CD8-positive, alpha-beta memory T cell (primary cell): ENCODE data around the gene RNASE3. TPM values are rescaled to one million over a fixed set of nuclear protein-coding genes. Genes with fewer than 3 reads are reported as not detected.
"Not testable (repeated sequence)": the region's sequence is repeated elsewhere in the genome, so short reads cannot be mapped to it uniquely, and the experiment has no call there.

Source experiments
- CTCF ChIA-PET: fragments of 350-600 bp; sonication (Branson Sonifier 250); formaldehyde crosslinking; loops from one replicate; lab custom pipeline; 2021; ENCODE audit warnings: antibody characterized with exemption; lab: Charles Lee
- POLR2A ChIA-PET: fragments of 350-600 bp; sonication (Branson Sonifier 250); formaldehyde crosslinking; loops from one replicate; lab custom pipeline; 2021; ENCODE audit warnings: antibody characterized with exemption; lab: Charles Lee
- DNase-seq, 5 donors: peaks; one replicate each; pipeline versions ENCODE4 v3.0.0 to v3.0.0-alpha.2; 2020 to 2022; ENCODE audit warnings: mixed read lengths in 1 of 5
- H3K27ac ChIP-seq: one replicate; pipeline ENCODE4 v1.7.0; 2013; ENCODE audit warnings: low read depth, mild to moderate bottlenecking, low read length, moderate library complexity
- H3K27me3 ChIP-seq: 2 replicates; pipeline ENCODE4 v1.7.0; 2013; ENCODE audit warnings: low read length, mild to moderate bottlenecking; ENCODE audit not compliant: insufficient read depth, poor library complexity, severe bottlenecking
- H3K36me3 ChIP-seq: 2 replicates; pipeline ENCODE4 v1.7.0; 2013; ENCODE audit warnings: mild to moderate bottlenecking, low read length, moderate library complexity; ENCODE audit not compliant: insufficient read depth
- H3K4me1 ChIP-seq: 2 replicates; pipeline ENCODE4 v1.7.0; 2013; ENCODE audit warnings: mild to moderate bottlenecking, low read length, moderate library complexity; ENCODE audit not compliant: insufficient read depth
- H3K4me3 ChIP-seq: 2 replicates; pipeline ENCODE4 v1.7.0; 2013; ENCODE audit warnings: mild to moderate bottlenecking, low read length
- H3K9me3 ChIP-seq: 2 replicates; pipeline ENCODE4 v1.7.0; 2013; ENCODE audit warnings: mild to moderate bottlenecking, low read length
- H3K27ac Mint-ChIP-seq, 8 donors: one replicate each; pipeline ENCODE4 v1.8.0; 2020 to 2021; ENCODE audit warnings: mixed read lengths in 8 of 8, mild to moderate bottlenecking in 6 of 8, inconsistent platforms in 3 of 8, moderate library complexity in 3 of 8
- H3K27me3 Mint-ChIP-seq, 2 donors: one replicate each; pipeline ENCODE4 v1.8.0; 2020 to 2021; ENCODE audit warnings: mixed read lengths in 2 of 2, mild to moderate bottlenecking in 1 of 2, moderate library complexity in 1 of 2
- H3K36me3 Mint-ChIP-seq, 3 donors: one replicate each; pipeline ENCODE4 v1.8.0; 2020 to 2021; ENCODE audit warnings: mixed read lengths in 3 of 3, inconsistent platforms in 1 of 3, mild to moderate bottlenecking in 1 of 3
- H3K4me1 Mint-ChIP-seq, 3 donors: one replicate each; pipeline ENCODE4 v1.8.0; 2020 to 2021; ENCODE audit warnings: mixed read lengths in 3 of 3, inconsistent platforms in 1 of 3, mild to moderate bottlenecking in 1 of 3
- H3K4me3 Mint-ChIP-seq, 7 donors: one replicate each; pipeline ENCODE4 v1.8.0; 2020 to 2021; ENCODE audit warnings: mixed read lengths in 7 of 7, mild to moderate bottlenecking in 6 of 7, moderate library complexity in 4 of 7, inconsistent platforms in 2 of 7
- H3K9me3 Mint-ChIP-seq, 5 donors: one replicate each; pipeline ENCODE4 v1.8.0; 2020 to 2022; ENCODE audit warnings: mixed read lengths in 5 of 5, mild to moderate bottlenecking in 3 of 5, moderate library complexity in 2 of 5, inconsistent platforms in 1 of 5
- polyA plus RNA-seq: library from polyadenylated mRNA; unstranded; fragments of 300-500 nt; fragmentation: Illumina TruSeq; gene quantifications from one replicate; pipeline ENCODE4 v1.2.3, GENCODE V29; 2021
- total RNA-seq, 2 experiments: library from RNA; stranded (reverse); gene quantifications; one replicate each; pipeline ENCODE4 v1.2.3, GENCODE V29; 2021

The RNASE3 gene
- total and polyA plus RNA-seq, 3 experiments from 2014 or later, result not detected

- H3K4me3 ChIP-seq, DNase-seq: not testable (repeated sequence)
Measured at GRCh38 chr14:20882787-20883186, 8.4 kb upstream of the RNASE3 start.

GRCh38 chr14:20888411-20888810 lies 2.8 kb upstream of the RNASE3 start:
- H3K27me3 ChIP-seq, H3K36me3 ChIP-seq, CTCF ChIA-PET, H3K4me3 ChIP-seq, H3K4me1 Mint-ChIP-seq, H3K27ac Mint-ChIP-seq, H3K4me1 ChIP-seq, H3K9me3 Mint-ChIP-seq, H3K4me3 Mint-ChIP-seq, H3K27ac ChIP-seq, DNase-seq, POLR2A ChIA-PET, H3K9me3 ChIP-seq, H3K36me3 Mint-ChIP-seq: not testable (repeated sequence)
- H3K27me3 Mint-ChIP-seq, result peaks cover 14 to 57% of the 10 kb centered on the region in 2 donors

More at GRCh38 chr14:20882787-20883186, 8.4 kb upstream of the RNASE3 start:
- H3K4me1 Mint-ChIP-seq, result peaks cover 8 to 13% (median 9%) of the 10 kb centered on the region in 3 donors
- POLR2A ChIA-PET, H3K9me3 ChIP-seq, H3K4me3 Mint-ChIP-seq, CTCF ChIA-PET, H3K9me3 Mint-ChIP-seq, H3K27ac ChIP-seq, H3K36me3 ChIP-seq, H3K27ac Mint-ChIP-seq, H3K36me3 Mint-ChIP-seq, H3K27me3 ChIP-seq, H3K4me1 ChIP-seq: not testable (repeated sequence)
- peaks cover 5 to 18% of the 10 kb centered on the region in 2 donors for H3K27me3 Mint-ChIP-seq

- not testable (repeated sequence) for H3K4me1 Mint-ChIP-seq
- H3K27me3 Mint-ChIP-seq, result peaks cover 11 to 74% of the 10 kb centered on the region in 2 donors
- CTCF ChIA-PET, result interaction anchor here (1.4 kb wide), 1 partner anchor 22 kb away, joined by 4 read pairs; no protein-coding TSS in a partner anchor
Measured at GRCh38 chr14:20895322-20895721, 4.1 kb downstream of the RNASE3 start.

GRCh38 chr14:20904393-20905029 lies 13.3 kb downstream of the RNASE3 start:
- Mint-ChIP-seq H3K36me3 (no peaks in the 10 kb centered on the region), H3K9me3 (no peaks in the 10 kb centered on the region), H3K27ac (no peak overlapping the region), H3K27me3 (peaks cover 2 to 42% of the 10 kb centered on the region in 2 donors), H3K4me1 (no peaks in the 10 kb centered on the region), H3K4me3 (no peak overlapping the region)
- no peaks in the 10 kb centered on the region for H3K9me3 ChIP-seq
- no peaks in the 10 kb centered on the region for H3K4me1 ChIP-seq
- no peak for DNase-seq
- H3K4me3 ChIP-seq, result no peak overlapping the region
- no peaks in the 10 kb centered on the region for H3K27me3 ChIP-seq
- CTCF ChIA-PET, result no interaction called here
- POLR2A ChIA-PET, result no interaction called here
- H3K27ac ChIP-seq, result no peak overlapping the region
- H3K36me3 ChIP-seq, result no peaks in the 10 kb centered on the region

More at GRCh38 chr14:20895322-20895721, 4.1 kb downstream of the RNASE3 start:
- DNase-seq, POLR2A ChIA-PET, H3K9me3 Mint-ChIP-seq, H3K36me3 Mint-ChIP-seq, H3K9me3 ChIP-seq, H3K4me3 Mint-ChIP-seq, H3K27ac ChIP-seq, H3K4me3 ChIP-seq, H3K4me1 ChIP-seq, H3K36me3 ChIP-seq, H3K27ac Mint-ChIP-seq, H3K27me3 ChIP-seq: not testable (repeated sequence)

- Mint-ChIP-seq H3K9me3 (no peaks in the 10 kb centered on the region), H3K27ac (no peak overlapping the region), H3K4me3 (no peak overlapping the region), H3K36me3 (no peaks in the 10 kb centered on the region), H3K4me1 (no peaks in the 10 kb centered on the region), H3K27me3 (peaks cover 5 to 45% of the 10 kb centered on the region in 2 donors)
- no peak for DNase-seq
- Histone ChIP-seq H3K4me1 (no peaks in the 10 kb centered on the region), H3K4me3 (no peak overlapping the region), H3K27me3 (no peaks in the 10 kb centered on the region), H3K36me3 (no peaks in the 10 kb centered on the region), H3K27ac (no peak overlapping the region), H3K9me3 (no peaks in the 10 kb centered on the region)
- CTCF ChIA-PET, result no interaction called here
- POLR2A ChIA-PET, result no interaction called here
Measured at GRCh38 chr14:20905676-20906075, 14.5 kb downstream of the RNASE3 start.

- Mint-ChIP-seq H3K36me3 (no peaks in the 10 kb centered on the region), H3K9me3 (no peaks in the 10 kb centered on the region), H3K4me3 (no peak overlapping the region), H3K4me1 (no peaks in the 10 kb centered on the region), H3K27me3 (peaks cover 3 to 40% of the 10 kb centered on the region in 2 donors), H3K27ac (no peak overlapping the region)
- POLR2A ChIA-PET, result no interaction called here
- H3K36me3 ChIP-seq, result no peaks in the 10 kb centered on the region
- H3K4me1 ChIP-seq, result no peaks in the 10 kb centered on the region
- no peaks in the 10 kb centered on the region for H3K9me3 ChIP-seq
- DNase-seq, result no peak
- H3K4me3 ChIP-seq, result no peak overlapping the region
- CTCF ChIA-PET, result no interaction called here
- H3K27me3 ChIP-seq, result no peaks in the 10 kb centered on the region
- no peak overlapping the region for H3K27ac ChIP-seq
Measured at GRCh38 chr14:20907214-20907613, 16.0 kb downstream of the RNASE3 start.

GRCh38 chr14:20910822-20911221 lies 19.6 kb downstream of the RNASE3 start:
- H3K27ac Mint-ChIP-seq, H3K4me1 Mint-ChIP-seq, H3K27me3 ChIP-seq, H3K9me3 Mint-ChIP-seq, H3K36me3 ChIP-seq, H3K4me3 Mint-ChIP-seq, CTCF ChIA-PET, POLR2A ChIA-PET, H3K4me3 ChIP-seq, H3K4me1 ChIP-seq, H3K27ac ChIP-seq, H3K36me3 Mint-ChIP-seq, DNase-seq, H3K9me3 ChIP-seq: not testable (repeated sequence)
- H3K27me3 Mint-ChIP-seq, result peaks cover 10 to 37% of the 10 kb centered on the region in 2 donors

GRCh38 chr14:20919038-20919756 lies 28.0 kb downstream of the RNASE3 start:
- H3K27me3 Mint-ChIP-seq, result peaks cover 7 to 45% of the 10 kb centered on the region in 2 donors
- H3K27me3 ChIP-seq, H3K4me3 Mint-ChIP-seq, POLR2A ChIA-PET, CTCF ChIA-PET, H3K27ac Mint-ChIP-seq, H3K9me3 Mint-ChIP-seq, H3K9me3 ChIP-seq, H3K36me3 ChIP-seq, H3K27ac ChIP-seq, H3K4me1 ChIP-seq, H3K4me3 ChIP-seq, H3K36me3 Mint-ChIP-seq, H3K4me1 Mint-ChIP-seq, DNase-seq: not testable (repeated sequence)
